ENCODE data around the gene CCDC69.

CCDC69 gene

GRCh38 chr5:151186538-151186937, 37.4 kb downstream of the CCDC69 start:
- Histone ChIP-seq H3K4me3 (ENCODE audit: low read depth in 1 of 2, low read length in 1 of 2) (no peak overlapping the region), H3K36me3 (peaks cover 58% of the 10 kb centered on the region), H3K27ac (no peak overlapping the region), H3K4me1 (ENCODE audit: control insufficient read depth in 1 of 2, insufficient read depth in 1 of 2, low read depth in 1 of 2, low read length in 1 of 2) (no peaks in the 10 kb centered on the region), H3K9me3 (no peaks in the 10 kb centered on the region), H3K27me3 (no peaks in the 10 kb centered on the region)
- TF ChIP-seq, protein P1, sequence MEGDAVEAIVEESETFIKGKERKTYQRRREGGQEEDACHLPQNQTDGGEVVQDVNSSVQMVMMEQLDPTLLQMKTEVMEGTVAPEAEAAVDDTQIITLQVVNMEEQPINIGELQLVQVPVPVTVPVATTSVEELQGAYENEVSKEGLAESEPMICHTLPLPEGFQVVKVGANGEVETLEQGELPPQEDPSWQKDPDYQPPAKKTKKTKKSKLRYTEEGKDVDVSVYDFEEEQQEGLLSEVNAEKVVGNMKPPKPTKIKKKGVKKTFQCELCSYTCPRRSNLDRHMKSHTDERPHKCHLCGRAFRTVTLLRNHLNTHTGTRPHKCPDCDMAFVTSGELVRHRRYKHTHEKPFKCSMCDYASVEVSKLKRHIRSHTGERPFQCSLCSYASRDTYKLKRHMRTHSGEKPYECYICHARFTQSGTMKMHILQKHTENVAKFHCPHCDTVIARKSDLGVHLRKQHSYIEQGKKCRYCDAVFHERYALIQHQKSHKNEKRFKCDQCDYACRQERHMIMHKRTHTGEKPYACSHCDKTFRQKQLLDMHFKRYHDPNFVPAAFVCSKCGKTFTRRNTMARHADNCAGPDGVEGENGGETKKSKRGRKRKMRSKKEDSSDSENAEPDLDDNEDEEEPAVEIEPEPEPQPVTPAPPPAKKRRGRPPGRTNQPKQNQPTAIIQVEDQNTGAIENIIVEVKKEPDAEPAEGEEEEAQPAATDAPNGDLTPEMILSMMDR (IDR thresholded peaks at IDR 0.05): no peak

GRCh38 chr5:151186052-151186451, 37.8 kb downstream of the CCDC69 start:
- TF ChIP-seq, protein P1 (IDR thresholded peaks at IDR 0.05): no peak
- Histone ChIP-seq H3K9me3 (no peaks in the 10 kb centered on the region), H3K36me3 (peaks cover 62% of the 10 kb centered on the region), H3K27ac (no peak overlapping the region), H3K27me3 (no peaks in the 10 kb centered on the region), H3K4me3 (ENCODE audit: low read depth in 1 of 2, low read length in 1 of 2) (no peak overlapping the region), H3K4me1 (ENCODE audit: control insufficient read depth in 1 of 2, insufficient read depth in 1 of 2, low read depth in 1 of 2, low read length in 1 of 2) (no peaks in the 10 kb centered on the region)

DNA sequence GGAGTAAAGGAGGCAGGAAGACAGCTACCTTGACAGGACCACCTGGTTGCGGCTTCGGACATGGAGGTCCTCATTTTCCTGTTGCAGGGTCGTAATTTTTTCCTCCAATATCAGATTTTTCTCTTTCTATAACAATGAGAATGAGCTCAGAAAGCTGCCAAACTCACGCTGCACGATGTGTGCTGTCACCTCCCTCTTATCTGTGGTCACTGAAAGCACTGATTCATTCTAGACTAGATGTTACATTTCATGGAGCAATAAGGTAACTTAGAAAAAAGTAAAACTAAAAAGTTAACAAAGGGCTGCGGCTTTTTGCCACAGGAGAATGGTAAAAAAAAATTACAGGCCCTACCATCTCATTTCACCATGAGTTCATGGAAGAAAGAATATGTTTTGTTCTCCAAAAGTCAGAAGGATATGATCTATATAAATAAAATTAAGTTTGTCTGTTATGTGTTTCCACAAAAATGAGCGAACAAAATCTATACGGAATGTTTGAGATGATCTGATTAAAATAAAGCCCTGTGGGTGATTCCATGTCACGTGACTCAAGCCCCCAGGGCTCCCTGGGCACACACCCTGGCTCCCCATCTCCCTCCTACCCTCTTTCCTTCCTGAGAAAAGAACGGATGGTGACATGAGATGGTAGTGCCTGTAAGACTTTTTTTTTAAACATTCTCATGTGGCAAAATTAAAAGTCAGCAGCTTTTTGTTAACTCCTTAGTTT, 39.4 kb downstream of the CCDC69 start:
- no peak overlapping the region for H3K4me3 ChIP-seq (ENCODE audit: low read depth in 1 of 2, low read length in 1 of 2)
- H3K4me1 ChIP-seq (ENCODE audit: control insufficient read depth in 1 of 2, insufficient read depth in 1 of 2, low read depth in 1 of 2, low read length in 1 of 2): no peaks in the 10 kb centered on the region
- peaks cover 69% of the 10 kb centered on the region for H3K36me3 ChIP-seq
- H3K9me3 ChIP-seq: no peaks in the 10 kb centered on the region
- TF ChIP-seq, protein P1 (IDR thresholded peaks at IDR 0.05): no peak
- H3K27me3 ChIP-seq: no peaks in the 10 kb centered on the region
- no peak overlapping the region for H3K27ac ChIP-seq

DNA sequence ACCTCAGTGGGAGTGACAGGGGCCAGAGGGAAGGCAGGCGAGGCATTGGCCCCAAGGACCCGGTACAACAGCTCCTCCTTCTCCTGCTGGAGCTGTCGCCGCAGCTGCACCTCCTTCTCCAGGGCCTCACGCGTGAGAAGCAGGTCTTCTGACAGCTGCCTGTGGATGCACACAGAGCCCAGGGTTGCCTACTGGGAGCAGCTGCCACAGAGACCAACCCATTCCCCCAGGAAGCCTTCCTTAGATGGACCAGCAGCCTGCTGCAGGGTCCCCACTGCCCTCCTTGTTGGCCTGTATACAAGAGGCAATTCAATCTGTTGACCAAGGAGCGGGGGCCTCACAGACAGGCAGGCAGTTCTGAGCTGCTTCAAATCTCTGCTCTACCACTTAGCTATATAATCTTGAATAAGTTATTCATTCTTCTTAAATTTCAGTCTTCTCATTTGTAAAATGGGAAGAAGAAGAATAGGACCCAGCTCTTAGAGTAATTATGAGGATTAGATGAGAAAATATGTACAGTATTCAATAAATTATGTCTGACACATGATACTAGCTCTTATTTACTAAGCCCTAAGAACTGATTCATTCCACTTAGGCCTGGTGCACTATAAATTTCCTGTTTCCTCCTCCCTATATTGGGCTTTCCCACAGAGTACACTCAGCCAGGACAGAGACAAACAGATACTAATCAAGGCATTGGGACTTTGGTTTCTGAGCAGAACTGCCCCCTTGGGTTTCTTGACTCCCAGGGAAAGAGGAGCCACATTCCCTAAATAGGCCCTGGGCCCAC, 40.2 kb downstream of the CCDC69 start:
- H3K4me3 ChIP-seq (ENCODE audit: low read depth in 1 of 2, low read length in 1 of 2): no peak overlapping the region
- H3K4me1 ChIP-seq (ENCODE audit: control insufficient read depth in 1 of 2, insufficient read depth in 1 of 2, low read depth in 1 of 2, low read length in 1 of 2): no peaks in the 10 kb centered on the region
- no peak overlapping the region for H3K27ac ChIP-seq
- peaks cover 73% of the 10 kb centered on the region for H3K36me3 ChIP-seq
- no peaks in the 10 kb centered on the region for H3K9me3 ChIP-seq
- H3K27me3 ChIP-seq: no peaks in the 10 kb centered on the region
- TF ChIP-seq, protein P1 (IDR thresholded peaks at IDR 0.05): no peak

GRCh38 chr5:151182976-151183375, 40.9 kb downstream of the CCDC69 start:
- H3K9me3 ChIP-seq: no peaks in the 10 kb centered on the region
- no peak overlapping the region for H3K27ac ChIP-seq
- TF ChIP-seq, protein P1 (IDR thresholded peaks at IDR 0.05): no peak
- H3K4me1 ChIP-seq (ENCODE audit: control insufficient read depth in 1 of 2, insufficient read depth in 1 of 2, low read depth in 1 of 2, low read length in 1 of 2): no peaks in the 10 kb centered on the region
- H3K27me3 ChIP-seq: no peaks in the 10 kb centered on the region
- no peak overlapping the region for H3K4me3 ChIP-seq (ENCODE audit: low read depth in 1 of 2, low read length in 1 of 2)
- peaks cover 79% of the 10 kb centered on the region for H3K36me3 ChIP-seq

Measured in neutrophil (primary cell).